Epithelial cell of proximal tubule (primary cell): ENCODE results near the gene PRSS27. TPM values are rescaled to one million over a fixed set of nuclear protein-coding genes. Genes with fewer than 3 reads are reported as not detected.
"Not testable (repeated sequence)": the region's sequence is repeated elsewhere in the genome, so short reads cannot be mapped to it uniquely, and the experiment has no call there.

Source experiments
- DNase-seq: peaks from one replicate; pipeline ENCODE4 v3.0.0-alpha.2; 2011; ENCODE audit warnings: low read depth
- H3K4me3 ChIP-seq: 2 replicates; pipeline ENCODE4 v1.5.1; 2011; ENCODE audit warnings: low read depth, mild to moderate bottlenecking, low read length
- CTCF ChIP-seq: conservative IDR thresholded peaks from 2 replicates; pipeline ENCODE4 v1.5.1; 2012; ENCODE audit warnings: low read depth, mild to moderate bottlenecking, low read length
- total RNA-seq: library from RNA; depleted of rRNA; stranded (reverse); fragments of >200 nt; gene quantifications from 2 replicates; pipeline ENCODE4 v1.2.3, GENCODE V29; 2015

PRSS27 gene
- total RNA-seq, 1 donor from 2014 or later = 0.92 TPM

- TF ChIP-seq CTCF = no peak
- DNase-seq = no peak
- no peak overlapping the region for H3K4me3 ChIP-seq
Measured at GRCh38 chr16:2701272-2701671, 18.8 kb downstream of the PRSS27 start.

GRCh38 chr16:2700786-2701185 lies 19.2 kb downstream of the PRSS27 start:
- no peak for DNase-seq
- TF ChIP-seq CTCF = no peak
- H3K4me3 ChIP-seq = no peak overlapping the region

- no peak overlapping the region for H3K4me3 ChIP-seq
- no peak for TF ChIP-seq CTCF
- no peak for DNase-seq
Measured at GRCh38 chr16:2699791-2700600, 20.0 kb downstream of the PRSS27 start.

GRCh38 chr16:2698965-2699750 lies 20.9 kb downstream of the PRSS27 start:
- no peak for TF ChIP-seq CTCF

GRCh38 chr16:2698103-2698870 lies 21.7 kb downstream of the PRSS27 start:
- no peak for TF ChIP-seq CTCF
- no peak overlapping the region for H3K4me3 ChIP-seq
- DNase-seq = no peak

More at GRCh38 chr16:2698965-2699750, 20.9 kb downstream of the PRSS27 start:
- H3K4me3 ChIP-seq = no peak overlapping the region
- no peak for DNase-seq

- TF ChIP-seq CTCF = no peak
- H3K4me3 ChIP-seq = no peak overlapping the region
- DNase-seq = no peak
Measured at GRCh38 chr16:2697401-2697948, 22.5 kb downstream of the PRSS27 start.

GRCh38 chr16:2696601-2697250 lies 23.3 kb downstream of the PRSS27 start:
- not testable (repeated sequence) for H3K4me3 ChIP-seq

More at GRCh38 chr16:2696601-2697250, 23.3 kb downstream of the PRSS27 start:
- DNase-seq = not testable (repeated sequence)
